Stimulated activated CD4-positive, alpha-beta T cell treated with anti-CD3 and anti-CD28 coated beads, TNF-alpha, amount 100 ng/mL, for 1 hour (primary cell): ENCODE measurements around the gene ZNF512B.
"Not testable (repeated sequence)": the region's sequence is repeated elsewhere in the genome, so short reads cannot be mapped to it uniquely, and the experiment has no call there.

Experiments
- DNase-seq, 3 donors: peaks; one replicate each; pipeline ENCODE4 v3.0.0-alpha.2; 2020; ENCODE audit warnings: low read depth in 3 of 3, low spot score in 1 of 3

The ZNF512B gene

GRCh38 chr20:63963784-63964301 is 5.9 kb downstream of the ZNF512B start:
- no peak for DNase-seq

GRCh38 chr20:63963348-63963741 is 6.4 kb downstream of the ZNF512B start:
- DNase-seq, result no peak

GRCh38 chr20:63962426-63963347 is 7.0 kb downstream of the ZNF512B start:
- no peak for DNase-seq

- DNase-seq, result no peak
Measured at GRCh38 chr20:63961664-63962425, 7.9 kb downstream of the ZNF512B start.

- DNase-seq, result not testable (repeated sequence)
Measured at GRCh38 chr20:63960654-63961621, 8.8 kb downstream of the ZNF512B start.

DNA sequence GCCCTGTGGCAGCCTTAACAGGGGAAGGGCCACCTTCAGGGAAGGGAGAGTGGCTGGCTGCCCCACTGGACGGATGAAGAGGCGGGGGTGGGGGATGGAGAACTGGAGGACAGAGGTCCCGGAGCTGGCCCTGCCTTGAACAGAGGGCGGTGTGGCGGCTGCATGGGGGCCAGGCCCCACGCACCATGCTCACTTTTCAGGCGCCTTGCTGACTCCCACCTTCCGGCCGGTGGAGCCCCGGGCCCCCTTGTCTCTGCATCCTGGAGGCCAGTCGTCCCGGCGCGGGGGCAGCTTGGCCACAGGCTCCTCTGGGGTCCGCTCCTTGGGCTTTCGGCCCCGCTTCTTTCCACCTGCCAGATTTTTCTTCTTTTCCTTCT is 10.0 kb downstream of the ZNF512B start:
- DNase-seq, result no peak

DNA sequence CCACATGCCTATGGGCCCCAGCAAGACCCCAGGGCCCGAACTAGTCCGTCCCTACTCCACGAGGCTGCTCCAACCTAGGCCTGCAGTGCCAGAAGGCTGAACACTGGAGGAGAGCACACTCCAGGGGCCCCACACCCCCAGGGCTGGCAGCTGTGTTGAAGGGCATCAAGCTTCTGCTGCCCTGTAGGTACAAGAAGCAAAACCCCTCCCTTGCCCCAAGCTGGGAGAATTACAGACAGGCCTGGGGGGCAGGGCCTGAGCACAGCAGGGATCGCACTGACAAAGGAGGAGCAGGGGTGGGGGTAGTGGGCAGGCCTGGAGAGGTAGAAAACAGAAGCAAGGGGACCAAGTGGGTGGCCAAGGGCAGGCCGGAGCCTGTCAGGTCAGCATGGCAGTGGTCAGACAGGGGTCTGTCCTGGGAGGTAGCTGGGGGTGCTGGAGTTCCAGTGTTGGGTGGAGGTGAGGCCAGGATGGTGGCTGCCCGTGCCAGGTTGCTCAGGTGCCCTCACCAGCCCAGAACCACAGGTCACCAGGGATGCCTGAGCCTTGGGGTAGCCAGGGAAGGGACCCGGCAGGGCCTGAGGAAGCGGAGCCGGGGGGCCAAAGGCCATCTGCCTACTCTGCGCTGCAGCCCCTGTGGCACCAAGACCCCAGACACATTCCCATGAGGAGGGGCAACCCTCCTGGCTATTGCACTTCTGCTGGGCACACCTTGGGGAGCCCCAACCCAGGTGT is 10.6 kb downstream of the ZNF512B start:
- no peak for DNase-seq

DNA sequence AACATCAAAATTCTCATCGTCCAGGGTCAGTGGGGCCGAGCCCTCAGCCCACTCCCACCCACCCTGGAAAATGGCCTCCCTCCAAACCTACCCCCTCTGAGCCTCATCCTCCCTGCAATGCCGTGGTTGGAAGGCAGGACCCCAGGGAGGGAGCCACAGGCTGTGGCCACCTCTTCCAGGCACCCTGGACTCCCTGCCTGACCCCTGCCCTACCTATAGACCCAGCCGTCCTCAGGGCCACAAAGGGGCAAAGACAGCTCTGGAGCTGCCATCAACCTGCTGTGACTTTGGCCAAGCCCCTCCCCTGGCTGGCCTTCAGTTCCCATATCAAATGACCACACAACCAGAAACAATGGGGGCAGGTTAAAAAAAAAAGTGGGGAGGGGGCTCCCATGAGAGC is 11.3 kb downstream of the ZNF512B start:
- no peak for DNase-seq

DNA sequence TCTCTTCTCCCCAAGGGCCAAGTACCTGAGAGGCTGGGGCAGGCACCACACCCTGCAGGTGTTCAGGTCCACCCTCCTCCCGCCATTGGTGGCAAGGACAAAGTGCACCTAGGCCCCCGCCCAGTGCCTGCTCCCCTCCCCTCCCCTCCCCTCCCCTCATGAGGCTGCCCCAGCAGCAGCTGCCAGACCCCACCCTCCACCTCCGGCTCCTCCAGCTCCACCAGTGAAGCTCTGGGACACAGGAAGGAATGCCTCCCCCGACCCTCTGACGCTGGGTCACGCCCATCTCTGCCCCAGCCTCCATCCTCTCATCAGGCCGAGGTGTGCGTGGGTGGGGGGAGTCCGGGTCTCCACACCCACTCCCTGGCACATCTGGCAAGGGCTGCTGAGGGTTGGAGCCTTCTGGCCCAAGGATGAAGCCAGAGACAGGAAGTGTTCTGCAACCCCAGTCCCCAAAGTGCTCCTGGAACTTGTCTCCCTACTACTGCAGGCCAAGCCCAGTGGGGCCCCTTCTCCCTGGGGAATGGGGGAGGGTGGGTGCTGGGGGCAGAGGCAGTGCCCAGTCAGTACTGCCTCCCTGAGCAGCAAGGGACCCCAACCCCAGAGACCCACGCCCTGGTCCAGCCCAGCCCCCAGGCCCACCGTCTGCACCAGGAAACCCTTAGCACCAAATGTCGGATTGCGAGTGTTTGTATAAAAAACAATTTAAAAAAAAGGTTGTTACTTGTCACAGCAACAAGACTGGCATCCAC is 11.9 kb downstream of the ZNF512B start:
- DNase-seq, result peak in 1 of 3 donors; percentile 39

- peak in 1 of 3 donors; percentile 62 for DNase-seq
Measured at GRCh38 chr20:63957004-63957689, 12.6 kb downstream of the ZNF512B start.

DNA sequence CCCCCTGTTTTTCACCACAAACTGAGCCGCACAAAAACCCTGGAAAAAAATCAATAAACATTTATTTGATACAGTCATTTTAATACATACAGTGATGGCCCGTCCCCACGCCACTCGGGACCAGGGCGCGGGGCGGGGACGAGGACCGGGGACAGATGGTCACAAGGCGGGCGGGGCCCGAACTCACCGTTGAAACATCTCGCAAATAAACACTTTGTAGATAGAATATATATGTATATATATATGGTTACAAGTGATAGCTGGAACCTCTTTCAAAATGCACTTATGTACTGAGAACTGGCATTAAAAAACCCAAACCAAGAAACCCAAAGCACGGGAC is 13.1 kb downstream of the ZNF512B start:
- DNase-seq, result no peak

DNA sequence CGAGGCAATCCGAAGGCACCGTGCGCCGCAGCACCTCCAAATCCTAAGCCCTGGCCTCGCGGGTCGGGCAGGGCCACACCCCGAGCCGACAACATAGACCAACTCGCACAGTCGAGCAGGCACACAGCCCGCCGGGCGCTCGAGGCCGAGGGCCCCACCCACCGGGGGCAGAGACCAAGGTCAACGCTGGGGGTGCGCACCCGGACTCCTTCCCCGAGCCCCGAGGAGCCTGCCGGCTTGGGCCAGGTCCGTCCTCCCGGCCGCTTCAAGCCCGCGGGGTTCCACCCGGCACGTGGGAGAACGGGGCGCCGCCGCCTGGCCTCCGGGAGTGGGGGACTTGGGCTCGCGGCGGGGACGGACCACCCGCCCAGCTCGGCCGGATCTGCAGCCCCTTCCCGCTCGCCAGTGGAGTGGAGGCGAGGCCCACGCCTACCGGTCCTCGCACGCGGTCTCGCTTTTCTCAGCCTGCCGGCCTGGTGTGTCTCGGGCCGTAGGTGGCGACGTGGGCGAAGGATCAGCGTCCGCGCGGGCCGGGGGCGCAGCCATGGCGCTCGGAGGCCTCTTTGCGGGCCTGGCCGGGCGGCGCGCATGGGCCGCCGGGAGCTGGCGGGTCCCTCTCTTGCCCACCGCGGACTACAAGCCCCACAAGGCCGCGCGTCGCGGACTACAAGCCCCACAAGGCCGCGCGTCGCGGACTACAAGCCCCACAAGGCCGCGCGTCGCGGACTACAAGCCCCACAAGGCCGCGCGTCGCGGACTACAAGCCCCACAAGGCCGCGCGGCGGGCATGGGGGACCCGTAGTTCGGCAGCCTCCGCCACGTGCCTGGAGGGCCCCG is 13.7 kb downstream of the ZNF512B start, which contains the start of gene UCKL1:
TSS of gene UCKL1 (minus strand) at position 590 of the 837 bp plus-strand sequence. CDS start at position 546, 44 bp downstream.
- peak; percentile 77 to 80 (median 78) for DNase-seq

DNA sequence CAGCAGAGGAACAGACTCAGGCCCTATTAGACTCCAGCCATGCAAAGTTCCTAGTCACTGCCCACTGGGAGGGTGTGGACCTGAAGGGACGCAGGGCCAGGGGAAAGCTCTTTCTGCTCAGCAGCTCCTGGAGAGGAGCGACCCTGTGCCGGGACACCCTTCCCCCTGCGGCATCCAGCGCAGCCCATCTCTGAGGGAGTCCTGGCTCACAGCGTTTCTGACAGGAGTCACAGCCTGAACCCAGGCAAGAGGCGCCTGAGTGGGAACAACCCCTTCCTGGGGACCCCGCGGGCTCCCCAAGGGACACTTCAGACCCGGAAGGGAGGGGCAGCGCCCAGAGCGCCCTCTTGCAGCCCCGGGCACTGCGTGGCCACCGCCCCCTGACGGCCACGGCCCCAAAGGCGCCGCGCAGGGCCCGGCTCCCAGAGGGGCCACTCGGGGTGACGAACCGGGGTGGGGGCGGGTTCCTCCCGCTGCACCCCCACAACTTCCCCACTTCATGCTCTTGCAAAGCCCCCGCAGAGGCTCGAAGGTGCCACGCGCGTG is 14.4 kb downstream of the ZNF512B start:
- DNase-seq, result no peak

DNA sequence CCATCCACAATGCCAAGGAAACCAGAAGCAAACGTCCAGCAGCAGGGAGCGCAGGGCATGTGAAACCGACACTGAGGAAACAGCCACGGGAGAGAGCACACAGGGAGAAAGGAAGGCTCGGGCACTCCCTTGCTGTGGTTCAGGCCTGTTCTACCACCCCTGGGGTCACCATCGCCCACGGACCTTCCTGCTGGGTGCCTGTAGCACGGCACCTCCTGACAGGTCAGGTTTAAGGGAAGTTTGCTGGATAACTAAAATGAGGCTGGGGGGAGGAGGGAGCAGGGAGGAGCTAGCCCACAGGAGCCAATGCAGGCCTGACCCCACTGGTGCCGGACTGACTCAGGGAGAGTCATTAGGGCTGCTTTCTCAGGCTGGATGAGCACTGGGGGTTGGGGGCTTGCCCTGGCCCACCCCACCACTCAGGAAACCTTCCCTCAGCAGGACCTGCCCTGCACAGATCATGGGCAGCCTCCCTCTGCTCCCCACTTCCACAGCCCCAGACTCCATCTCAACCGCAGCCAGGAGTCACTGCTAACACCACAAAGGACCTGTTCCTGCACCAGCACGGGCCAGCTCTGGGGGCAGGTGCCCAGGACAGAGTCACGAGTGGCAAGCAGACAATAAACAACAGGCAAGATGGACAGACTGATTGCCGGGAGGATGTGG is 15.8 kb downstream of the ZNF512B start:
- DNase-seq, result no peak

- no peak for DNase-seq
Measured at GRCh38 chr20:63952769-63953168, 17.0 kb downstream of the ZNF512B start.

GRCh38 chr20:63952210-63952535 is 17.6 kb downstream of the ZNF512B start:
- DNase-seq, result no peak
